Hepatic stellate cell (primary cell): ENCODE results near the gene TNFAIP8L1.
"Not testable (repeated sequence)": the region's sequence is repeated elsewhere in the genome, so short reads cannot be mapped to it uniquely, and the experiment has no call there.

Source experiments
- DNase-seq: peaks from one replicate; pipeline ENCODE4 v3.0.0; 2011; ENCODE audit warnings: low spot score

The TNFAIP8L1 gene

DNA sequence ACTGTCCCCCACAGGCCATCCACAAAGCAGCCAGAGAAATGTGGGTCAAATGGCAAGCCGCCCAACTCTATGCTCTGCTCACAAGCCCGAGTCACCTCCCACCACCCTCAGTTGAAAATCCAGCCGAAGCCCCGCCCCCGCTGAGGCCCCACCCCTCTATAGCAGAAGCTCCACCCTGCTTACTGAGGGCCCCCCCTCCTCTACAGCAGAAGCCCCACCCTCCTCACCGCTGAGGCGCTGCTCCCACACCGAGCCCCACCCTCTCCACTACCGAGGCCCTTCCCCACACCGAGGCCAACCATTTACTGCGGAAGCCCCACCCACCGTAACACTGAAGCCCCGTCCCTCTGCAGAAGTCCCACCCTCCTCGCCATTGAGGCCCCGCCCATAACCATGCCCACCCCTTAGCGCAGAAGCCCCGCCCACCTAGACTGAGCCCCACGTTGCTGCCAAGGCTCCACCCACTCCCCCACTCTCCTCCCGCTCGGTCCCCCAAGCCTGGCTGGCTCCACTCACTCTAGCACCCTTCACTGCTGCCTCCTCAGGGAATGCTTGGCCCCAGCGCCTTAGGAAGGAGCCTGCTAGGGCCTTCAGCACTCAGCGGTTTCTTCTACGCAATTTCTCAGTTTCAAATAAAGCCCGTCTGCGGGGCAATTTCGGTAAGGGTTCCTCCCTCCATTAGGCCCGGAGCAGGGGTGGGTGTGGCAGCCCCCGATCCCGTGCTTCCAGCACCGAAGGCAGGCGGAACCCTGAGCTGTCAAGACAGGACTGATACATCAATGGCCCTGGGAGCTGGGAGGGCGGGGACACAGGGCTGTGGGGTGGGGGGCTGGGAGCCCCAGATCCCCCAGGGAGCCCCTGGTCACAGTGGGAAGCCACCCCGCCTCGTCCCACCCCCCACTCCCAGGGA lies 39.8 kb downstream of the TNFAIP8L1 start:
- DNase-seq: no peak

- DNase-seq: not testable (repeated sequence)
These were observed 40.7 kb downstream of the TNFAIP8L1 start for GRCh38 chr19:4680021-4680420.

- no peak for DNase-seq
These were observed 43.3 kb downstream of the TNFAIP8L1 start for GRCh38 chr19:4682417-4683200.

- DNase-seq: no peak
These were observed 45.2 kb downstream of the TNFAIP8L1 start for GRCh38 chr19:4684312-4685095.

- no peak for DNase-seq
These were observed 47.4 kb downstream of the TNFAIP8L1 start for GRCh38 chr19:4686700-4687099.

- DNase-seq: no peak
These were observed 48.1 kb downstream of the TNFAIP8L1 start for GRCh38 chr19:4687396-4687795.

DNA sequence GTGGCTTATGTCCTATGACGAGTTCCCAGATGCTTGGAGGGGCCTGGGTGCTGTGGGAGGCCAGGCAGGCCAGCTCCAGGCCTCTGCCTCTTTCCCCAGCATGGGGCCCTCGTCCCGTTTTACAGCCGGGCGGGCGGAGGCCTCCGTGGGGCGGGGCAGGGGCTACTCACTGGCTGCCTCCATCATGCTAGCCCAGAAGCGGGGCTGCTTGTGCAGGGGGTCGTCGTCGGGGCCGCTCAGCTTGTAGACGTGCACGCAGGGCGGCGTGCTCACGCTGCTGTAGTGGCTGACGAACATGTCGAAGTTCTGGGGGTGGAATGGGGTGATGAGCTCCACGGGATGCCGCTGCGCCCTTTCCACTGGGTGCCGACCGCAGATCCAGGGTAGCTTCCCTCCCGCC lies 49.3 kb downstream of the TNFAIP8L1 start:
- no peak for DNase-seq

DNA sequence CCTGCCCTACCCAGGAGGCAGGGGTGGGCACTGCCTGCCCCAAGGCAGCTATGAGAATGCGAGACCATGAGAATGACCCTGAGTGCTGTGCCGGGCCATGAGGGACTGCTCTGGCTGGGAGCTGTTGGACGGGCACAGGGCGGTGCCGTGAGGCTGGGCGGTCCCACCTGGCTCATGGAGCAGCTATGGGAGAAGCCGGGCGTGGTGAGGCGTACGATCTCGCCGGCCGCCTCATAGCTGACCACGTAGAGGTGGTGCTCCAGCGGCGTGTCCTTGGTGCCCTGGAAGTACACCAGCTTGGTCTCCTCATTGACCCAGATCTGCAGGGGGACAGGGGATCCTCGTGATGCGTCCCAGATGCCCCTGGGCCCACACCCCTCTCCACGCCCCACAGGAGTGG lies 50.1 kb downstream of the TNFAIP8L1 start:
- DNase-seq: no peak

- DNase-seq: no peak
These were observed 51.0 kb downstream of the TNFAIP8L1 start for GRCh38 chr19:4690361-4690760.

GRCh38 chr19:4691373-4691772 lies 52.1 kb downstream of the TNFAIP8L1 start:
- no peak for DNase-seq

DNA sequence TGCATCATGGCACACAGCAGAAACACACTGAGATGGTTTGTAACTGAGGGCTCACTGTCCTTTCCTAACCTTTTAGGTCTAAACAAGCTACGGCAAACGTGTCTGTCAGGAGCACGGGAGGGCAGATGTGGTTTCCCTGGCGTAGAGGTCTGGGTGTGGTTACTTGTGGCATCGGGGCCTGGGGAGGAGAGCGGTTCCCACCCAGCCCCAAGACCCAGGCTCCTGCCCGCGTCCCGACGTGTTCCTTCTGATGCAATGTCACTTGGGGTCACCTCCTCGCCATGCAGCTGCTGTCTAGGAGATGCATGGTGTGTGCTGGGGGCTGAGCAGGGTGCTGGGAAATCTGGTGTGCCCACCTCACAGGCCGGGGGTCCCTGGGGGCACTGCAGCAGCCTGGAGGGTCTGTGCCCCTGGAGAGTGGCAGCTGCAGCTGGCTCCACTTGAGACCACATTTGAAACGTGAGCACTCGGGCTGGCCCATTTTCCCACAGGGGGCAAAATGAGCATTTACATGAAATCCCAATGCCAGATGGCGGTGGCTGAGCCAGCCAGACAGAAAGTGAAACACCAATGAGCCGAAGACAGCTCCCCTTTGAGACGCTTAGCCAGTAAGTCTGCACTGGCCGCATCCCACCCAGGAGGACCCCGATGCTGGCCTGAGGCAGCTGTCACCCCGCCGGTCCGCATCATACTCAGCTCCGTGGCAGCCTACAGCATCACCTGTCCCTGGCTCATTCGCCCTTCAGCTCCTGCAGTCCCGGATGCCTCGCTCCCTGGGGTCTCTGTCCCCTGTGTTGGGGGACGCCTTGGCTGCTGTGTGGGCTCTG lies 53.1 kb downstream of the TNFAIP8L1 start:
- no peak for DNase-seq

GRCh38 chr19:4693078-4693350 lies 53.7 kb downstream of the TNFAIP8L1 start:
- no peak for DNase-seq

- no peak for DNase-seq
These were observed 54.3 kb downstream of the TNFAIP8L1 start for GRCh38 chr19:4693471-4694121.

DNA sequence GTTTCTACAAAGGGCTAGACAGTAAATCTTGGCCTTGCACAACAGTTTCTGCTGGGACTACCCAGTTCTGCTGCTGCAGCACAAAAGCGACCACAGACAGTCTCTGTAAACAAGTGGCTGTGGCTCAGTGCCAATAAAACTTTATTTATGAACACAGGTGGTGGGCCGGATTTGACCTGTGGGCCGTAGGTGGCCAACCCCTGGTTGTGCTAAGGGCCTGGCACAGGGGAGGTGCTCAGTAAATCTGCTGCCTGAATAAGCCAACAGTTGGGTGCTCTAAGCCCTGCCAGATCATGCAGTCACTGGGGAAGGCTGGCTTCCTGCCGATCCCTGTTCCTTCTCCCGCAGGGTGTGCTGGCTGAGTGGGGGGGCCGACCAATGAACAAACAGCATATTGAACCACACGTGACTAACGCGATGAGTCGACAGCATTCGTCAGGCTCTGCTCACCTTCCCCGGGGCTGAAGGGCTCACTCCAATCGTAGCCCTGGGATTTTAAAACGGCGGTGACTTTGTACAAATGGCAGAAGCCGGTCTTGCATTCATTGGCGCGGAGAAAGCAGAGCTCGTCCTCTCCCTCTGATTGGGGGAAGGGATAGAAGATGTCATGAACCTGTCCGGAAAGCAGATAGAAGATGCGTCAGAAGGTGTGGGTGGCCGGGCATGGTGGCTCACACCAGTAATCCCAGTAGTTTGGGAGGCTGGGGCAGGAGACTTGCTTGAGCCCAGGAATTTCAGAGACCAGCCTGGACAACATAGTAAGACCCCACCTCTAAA lies 55.1 kb downstream of the TNFAIP8L1 start:
- DNase-seq: peak; percentile 72

- no peak for DNase-seq
These were observed 56.0 kb downstream of the TNFAIP8L1 start for GRCh38 chr19:4695224-4695731.

GRCh38 chr19:4697304-4697703 lies 58.0 kb downstream of the TNFAIP8L1 start:
- DNase-seq: no peak

DNA sequence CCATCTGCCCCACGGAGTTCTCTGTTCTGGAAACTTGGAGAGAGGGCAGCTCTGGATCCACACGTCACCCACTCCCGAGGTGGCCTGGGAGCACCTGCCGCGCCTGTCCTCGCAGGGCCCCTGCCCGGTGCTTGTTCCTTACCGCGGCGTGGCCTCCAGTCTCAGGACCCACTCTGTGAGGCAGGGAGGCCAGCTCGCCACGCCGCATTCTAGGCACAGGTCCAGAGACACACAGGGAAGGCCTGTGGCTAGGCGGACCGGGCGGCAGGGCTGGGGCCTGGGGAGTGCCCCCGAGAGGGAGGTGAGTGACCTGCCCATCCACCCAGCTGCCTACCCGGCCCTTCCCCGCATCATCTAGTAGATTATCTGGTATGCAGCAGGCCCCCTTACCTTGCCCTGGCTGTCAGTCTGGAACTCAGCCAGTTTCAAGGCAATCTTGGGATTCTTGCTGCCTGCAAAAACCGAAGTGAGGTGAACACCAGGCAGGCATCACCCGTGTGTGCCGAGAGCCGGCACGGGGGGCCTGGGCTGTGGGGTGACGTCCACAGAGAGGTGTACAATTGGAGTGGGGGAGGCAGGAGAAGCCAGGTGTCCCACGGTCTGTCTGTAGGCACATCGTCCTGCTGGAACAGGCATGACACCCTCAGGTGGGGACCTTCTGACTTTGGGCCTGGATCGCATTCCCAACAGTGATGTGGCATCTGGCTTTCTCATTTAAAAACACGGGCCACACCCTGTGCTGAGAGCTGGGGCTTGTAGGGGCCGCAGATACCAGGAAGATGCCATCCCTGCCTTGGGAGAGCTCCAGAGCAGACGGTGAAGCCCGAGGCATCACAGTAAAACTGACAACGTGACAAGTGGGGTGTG lies 60.7 kb downstream of the TNFAIP8L1 start:
- DNase-seq: no peak

DNA sequence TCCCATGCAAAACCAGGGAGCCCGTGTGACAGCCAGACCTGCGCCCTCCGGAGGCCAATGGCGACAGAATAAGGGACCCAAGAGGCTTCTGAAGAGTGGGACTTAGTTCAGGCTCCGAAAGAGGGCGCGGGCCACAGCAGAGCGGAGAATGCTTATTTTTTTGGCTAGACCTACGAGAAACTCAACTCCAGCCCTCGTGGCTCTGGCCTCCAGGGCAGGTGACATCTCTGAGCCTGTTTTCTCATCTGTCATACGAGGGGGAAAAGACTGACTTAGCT lies 61.3 kb downstream of the TNFAIP8L1 start:
- no peak for DNase-seq

DNA sequence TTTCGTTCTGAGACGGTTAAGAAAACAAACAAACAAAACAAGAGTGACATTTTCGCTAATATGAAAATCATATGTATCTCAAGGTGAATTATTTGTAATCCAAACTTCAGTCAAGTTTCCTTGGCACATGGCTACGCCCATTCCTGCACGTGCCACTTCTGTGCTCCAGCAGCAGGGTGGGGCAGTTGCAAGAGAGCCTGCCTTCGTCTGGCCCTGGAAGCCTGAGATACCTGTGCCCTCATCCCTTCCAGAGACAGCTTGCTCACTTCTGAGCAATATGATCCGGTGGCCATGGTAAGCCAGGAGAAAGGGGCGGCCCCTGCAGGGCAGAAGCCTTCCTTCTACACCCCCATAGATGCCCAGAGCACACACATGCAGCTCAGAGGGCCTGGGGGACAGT lies 62.2 kb downstream of the TNFAIP8L1 start:
- DNase-seq: no peak
